Measurements from ENCODE around the gene GSPT1.

DNA sequence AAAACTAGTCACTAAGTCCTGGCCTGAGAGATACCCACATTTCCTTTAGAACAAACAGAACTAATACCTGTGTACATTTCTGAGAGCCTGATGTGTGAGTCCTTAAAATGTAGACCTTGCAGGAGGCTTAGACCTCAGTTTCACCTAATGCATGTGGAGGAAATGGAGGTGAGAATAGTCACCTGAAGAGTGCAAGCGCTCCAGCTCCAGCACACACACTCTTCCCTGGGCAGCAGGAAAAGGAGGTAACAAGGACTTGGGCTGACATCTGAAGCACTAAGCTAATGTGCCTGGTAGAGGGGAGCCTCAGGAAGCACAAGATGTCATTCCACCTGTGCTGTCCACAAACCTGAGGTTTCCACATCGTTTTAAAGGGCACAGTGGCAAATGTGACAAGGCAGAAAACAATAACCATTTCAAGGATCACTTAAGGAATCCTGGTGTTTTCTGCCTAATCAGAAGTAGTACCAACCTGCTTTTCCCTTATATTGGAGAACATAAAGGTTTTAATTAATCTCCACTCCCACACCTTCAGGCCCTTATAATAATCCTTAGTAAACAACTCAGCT is 47.3 kb downstream of the GSPT1 start:
- TF ChIP-seq, protein P1, sequence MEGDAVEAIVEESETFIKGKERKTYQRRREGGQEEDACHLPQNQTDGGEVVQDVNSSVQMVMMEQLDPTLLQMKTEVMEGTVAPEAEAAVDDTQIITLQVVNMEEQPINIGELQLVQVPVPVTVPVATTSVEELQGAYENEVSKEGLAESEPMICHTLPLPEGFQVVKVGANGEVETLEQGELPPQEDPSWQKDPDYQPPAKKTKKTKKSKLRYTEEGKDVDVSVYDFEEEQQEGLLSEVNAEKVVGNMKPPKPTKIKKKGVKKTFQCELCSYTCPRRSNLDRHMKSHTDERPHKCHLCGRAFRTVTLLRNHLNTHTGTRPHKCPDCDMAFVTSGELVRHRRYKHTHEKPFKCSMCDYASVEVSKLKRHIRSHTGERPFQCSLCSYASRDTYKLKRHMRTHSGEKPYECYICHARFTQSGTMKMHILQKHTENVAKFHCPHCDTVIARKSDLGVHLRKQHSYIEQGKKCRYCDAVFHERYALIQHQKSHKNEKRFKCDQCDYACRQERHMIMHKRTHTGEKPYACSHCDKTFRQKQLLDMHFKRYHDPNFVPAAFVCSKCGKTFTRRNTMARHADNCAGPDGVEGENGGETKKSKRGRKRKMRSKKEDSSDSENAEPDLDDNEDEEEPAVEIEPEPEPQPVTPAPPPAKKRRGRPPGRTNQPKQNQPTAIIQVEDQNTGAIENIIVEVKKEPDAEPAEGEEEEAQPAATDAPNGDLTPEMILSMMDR (IDR thresholded peaks at IDR 0.05): no peak
- TF ChIP-seq EP300 (IDR thresholded peaks at IDR 0.05): no peak
